ENCODE data around the gene STAP2. TPM values are rescaled to one million over a fixed set of nuclear protein-coding genes. Genes with fewer than 3 reads are reported as not detected.

STAP2 gene
- total RNA-seq, 1 donor from 2014 or later = 4.1 TPM

DNA sequence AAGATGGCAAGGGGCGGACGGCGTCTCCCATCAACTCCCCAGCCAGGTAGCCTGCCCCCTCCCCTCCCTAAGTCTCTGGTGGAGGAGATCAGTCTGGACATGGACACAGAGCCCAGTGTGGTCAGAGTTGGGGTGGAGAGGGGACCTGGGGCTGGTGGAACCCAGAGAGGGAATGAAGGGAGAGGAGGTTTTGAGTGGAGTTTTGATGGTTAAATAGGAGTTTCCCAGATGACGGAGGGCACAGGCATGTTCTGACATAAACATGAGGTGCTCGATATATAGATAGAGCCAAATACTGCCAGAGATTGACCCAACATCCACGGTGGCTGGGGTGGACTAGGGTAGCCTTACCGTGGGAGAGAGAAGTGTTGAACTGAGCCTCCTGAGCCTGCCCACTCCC lies 20.2 kb downstream of the STAP2 start:
- peaks cover 28% of the 10 kb centered on the region for H3K36me3 Mint-ChIP-seq (ENCODE audit: low read depth)
- H3K4me1 Mint-ChIP-seq = no peaks in the 10 kb centered on the region
- peaks cover 15% of the 10 kb centered on the region for H3K9me3 Mint-ChIP-seq
- no peaks in the 10 kb centered on the region for H3K27me3 Mint-ChIP-seq (ENCODE audit: low read depth)
- DNase-seq (ENCODE audit: low read depth, low spot score) = no peak
- TF ChIP-seq CTCF (conservative IDR thresholded peaks at IDR 0.05) = no peak
- no peak overlapping the region for H3K4me3 Mint-ChIP-seq
- no peak overlapping the region for H3K27ac Mint-ChIP-seq (ENCODE audit: unreplicated experiment)

DNA sequence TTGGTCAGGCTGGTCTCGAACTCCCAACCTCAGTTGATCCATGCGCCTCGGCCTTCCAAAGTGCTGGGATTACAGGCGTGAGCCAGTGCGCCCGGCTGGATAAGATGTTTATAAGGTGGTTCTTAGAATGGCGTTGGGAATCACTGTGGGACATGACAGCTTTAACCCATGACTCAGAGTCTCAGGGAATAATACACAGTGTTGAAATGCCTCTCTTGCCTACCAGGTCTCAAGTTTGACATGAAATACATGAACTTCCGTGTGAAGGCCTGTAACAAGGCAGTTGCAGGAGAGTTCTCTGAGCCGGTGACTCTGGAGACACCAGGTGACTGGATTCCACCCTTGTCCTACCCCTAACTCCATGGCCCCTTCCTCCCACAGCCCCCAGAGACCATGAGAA lies 21.7 kb downstream of the STAP2 start:
- H3K27me3 Mint-ChIP-seq (ENCODE audit: low read depth) = no peaks in the 10 kb centered on the region
- peaks cover 28% of the 10 kb centered on the region for H3K36me3 Mint-ChIP-seq (ENCODE audit: low read depth)
- no peak overlapping the region for H3K27ac Mint-ChIP-seq (ENCODE audit: unreplicated experiment)
- TF ChIP-seq CTCF (conservative IDR thresholded peaks at IDR 0.05) = no peak
- DNase-seq (ENCODE audit: low read depth, low spot score) = no peak
- no peak overlapping the region for H3K4me3 Mint-ChIP-seq
- no peaks in the 10 kb centered on the region for H3K4me1 Mint-ChIP-seq
- peaks cover 15% of the 10 kb centered on the region for H3K9me3 Mint-ChIP-seq

- H3K36me3 Mint-ChIP-seq (ENCODE audit: low read depth) = peaks cover 14% of the 10 kb centered on the region
- no peak overlapping the region for H3K4me3 Mint-ChIP-seq
- TF ChIP-seq CTCF (conservative IDR thresholded peaks at IDR 0.05) = no peak
- no peak overlapping the region for H3K27ac Mint-ChIP-seq (ENCODE audit: unreplicated experiment)
- no peaks in the 10 kb centered on the region for H3K9me3 Mint-ChIP-seq
- no peaks in the 10 kb centered on the region for H3K4me1 Mint-ChIP-seq
- H3K27me3 Mint-ChIP-seq (ENCODE audit: low read depth) = no peaks in the 10 kb centered on the region
- no peak for DNase-seq (ENCODE audit: low read depth, low spot score)
Measured at GRCh38 chr19:4313847-4314490, 24.7 kb downstream of the STAP2 start.

GRCh38 chr19:4310247-4311121 lies 28.1 kb downstream of the STAP2 start:
- H3K27ac Mint-ChIP-seq (ENCODE audit: unreplicated experiment) = no peak overlapping the region
- H3K9me3 Mint-ChIP-seq = no peaks in the 10 kb centered on the region
- H3K4me1 Mint-ChIP-seq = no peaks in the 10 kb centered on the region
- no peaks in the 10 kb centered on the region for H3K27me3 Mint-ChIP-seq (ENCODE audit: low read depth)
- H3K36me3 Mint-ChIP-seq (ENCODE audit: low read depth) = peaks cover 3% of the 10 kb centered on the region
- DNase-seq (ENCODE audit: low read depth, low spot score) = no peak
- H3K4me3 Mint-ChIP-seq = no peak overlapping the region
- TF ChIP-seq CTCF (conservative IDR thresholded peaks at IDR 0.05) = no peak

DNA sequence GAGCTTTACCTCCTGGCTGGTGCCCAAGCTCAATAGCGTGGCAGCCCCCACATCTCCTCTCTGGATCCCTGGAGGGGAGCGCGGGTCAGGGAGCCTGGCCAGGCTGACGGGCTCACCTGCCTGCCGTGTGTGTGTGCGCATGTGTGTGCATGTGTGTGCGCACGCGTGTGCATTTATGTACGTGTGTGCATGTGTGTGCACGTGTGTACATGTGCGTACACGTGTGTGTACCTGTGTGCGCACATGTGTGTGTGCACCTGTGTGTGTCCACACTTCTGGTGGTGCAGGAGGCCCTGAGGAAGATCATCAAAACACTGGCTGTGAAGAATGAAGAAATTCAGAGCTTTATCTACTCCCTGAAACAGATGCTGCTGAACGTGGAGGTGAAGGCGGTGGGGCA lies 33.0 kb downstream of the STAP2 start:
- H3K9me3 Mint-ChIP-seq = no peaks in the 10 kb centered on the region
- peaks cover 12% of the 10 kb centered on the region for H3K4me1 Mint-ChIP-seq
- no peaks in the 10 kb centered on the region for H3K36me3 Mint-ChIP-seq (ENCODE audit: low read depth)
- peak overlapping the region; percentile 74 for H3K4me3 Mint-ChIP-seq
- DNase-seq (ENCODE audit: low read depth, low spot score) = no peak
- TF ChIP-seq CTCF (conservative IDR thresholded peaks at IDR 0.05) = no peak
- no peaks in the 10 kb centered on the region for H3K27me3 Mint-ChIP-seq (ENCODE audit: low read depth)
- no peak overlapping the region for H3K27ac Mint-ChIP-seq (ENCODE audit: unreplicated experiment)
